HepG2 (cell line): ENCODE data around the gene TBC1D24. TPM values are rescaled to one million over a fixed set of nuclear protein-coding genes. Genes with fewer than 3 reads are reported as not detected.

ENCODE experiments used
- CREM ChIP-seq, 2 experiments: sonication (generic) in 1 of 2; formaldehyde crosslinking in 1 of 2; IDR thresholded peaks; 2 replicates each; pipeline versions ENCODE4 v1.4.0 to v1.6.1; 2016 to 2020; ENCODE audit warnings: antibody characterized with exemption in 1 of 2, mild to moderate bottlenecking in 1 of 2, missing genetic modification reagents in 1 of 2
- GABPA ChIP-seq, 2 experiments: IDR thresholded peaks; 2 replicates each; pipeline ENCODE4 v1.6.1; 2011 to 2016; ENCODE audit warnings: low read depth in 2 of 2, low read length in 1 of 2, missing biosample characterization in 1 of 2, missing genetic modification characterization in 1 of 2
- HBP1 ChIP-seq: IDR thresholded peaks from 2 replicates; pipeline ENCODE4 v1.6.1; 2016; ENCODE audit warnings: low read depth, control low read depth
- HMGA1 ChIP-seq: sonication (generic); formaldehyde crosslinking; conservative IDR thresholded peaks from 2 replicates; pipeline ENCODE4 v1.4.0; 2020; ENCODE audit warnings: missing genetic modification reagents
- KDM6A ChIP-seq: IDR thresholded peaks from 2 replicates; pipeline ENCODE4 v1.6.1; 2016; ENCODE audit warnings: low read depth
- MTERF4 ChIP-seq: sonication (generic); formaldehyde crosslinking; IDR thresholded peaks from 2 replicates; pipeline ENCODE4 v1.8.0; 2023; ENCODE audit warnings: mild to moderate bottlenecking, missing genetic modification reagents
- PAX8 ChIP-seq: sonication (generic); formaldehyde crosslinking; IDR thresholded peaks from 2 replicates; pipeline ENCODE4 v1.8.0; 2022; ENCODE audit warnings: mild to moderate bottlenecking, missing genetic modification reagents, borderline replicate concordance
- REXO4 ChIP-seq: sonication (generic); formaldehyde crosslinking; IDR thresholded peaks from 2 replicates; pipeline ENCODE4 v1.8.0; 2022; ENCODE audit warnings: missing genetic modification reagents, mild to moderate bottlenecking, borderline replicate concordance
- SALL1 ChIP-seq: sonication (generic); formaldehyde crosslinking; IDR thresholded peaks from 2 replicates; pipeline ENCODE4 v1.8.0; 2022; ENCODE audit warnings: mild to moderate bottlenecking, missing genetic modification reagents
- SNAI1 ChIP-seq: sonication (generic); formaldehyde crosslinking; IDR thresholded peaks from 2 replicates; pipeline ENCODE4 v1.5.0; 2020; ENCODE audit warnings: mild to moderate bottlenecking, missing genetic modification reagents, borderline replicate concordance
- SP4 ChIP-seq: sonication (generic); formaldehyde crosslinking; IDR thresholded peaks from 2 replicates; pipeline ENCODE4 v1.8.1; 2023; ENCODE audit warnings: mild to moderate bottlenecking, missing genetic modification reagents
- ZFP41 ChIP-seq: sonication (generic); formaldehyde crosslinking; IDR thresholded peaks from 2 replicates; pipeline ENCODE4 v1.4.0; 2020; ENCODE audit warnings: mild to moderate bottlenecking, missing genetic modification reagents, borderline replicate concordance
- ZFY ChIP-seq: sonication (generic); formaldehyde crosslinking; IDR thresholded peaks from 2 replicates; pipeline ENCODE4 v1.4.0; 2020; ENCODE audit warnings: missing genetic modification reagents
- ZNF205 ChIP-seq: IDR thresholded peaks from 2 replicates; pipeline ENCODE4 v1.6.1; 2018; ENCODE audit warnings: missing biosample characterization, missing genetic modification reagents
- ZNF253 ChIP-seq: sonication (generic); formaldehyde crosslinking; IDR thresholded peaks from 2 replicates; pipeline ENCODE4 v1.8.0; 2022; ENCODE audit warnings: mild to moderate bottlenecking, missing genetic modification reagents, borderline replicate concordance
- ZNF281 ChIP-seq: sonication (generic); formaldehyde crosslinking; IDR thresholded peaks from 2 replicates; pipeline ENCODE4 v1.4.0; 2020; ENCODE audit warnings: missing genetic modification reagents, borderline replicate concordance
- ZNF3 ChIP-seq: IDR thresholded peaks from 2 replicates; pipeline ENCODE4 v1.7.0; 2017; ENCODE audit warnings: inconsistent platforms
- ZNF607 ChIP-seq: sonication (generic); formaldehyde crosslinking; IDR thresholded peaks from 2 replicates; pipeline ENCODE4 v1.5.1; 2020; ENCODE audit warnings: missing genetic modification reagents, mild to moderate bottlenecking, borderline replicate concordance
- ZNF687 ChIP-seq: sonication (generic); formaldehyde crosslinking; IDR thresholded peaks from 2 replicates; pipeline ENCODE4 v1.5.1; 2020; ENCODE audit warnings: mild to moderate bottlenecking, missing genetic modification reagents, moderate library complexity
- ZZZ3 ChIP-seq: sonication (generic); formaldehyde crosslinking; IDR thresholded peaks from 2 replicates; pipeline ENCODE4 v1.4.0; 2020; ENCODE audit warnings: missing genetic modification reagents, mild to moderate bottlenecking, borderline replicate concordance
- polyA plus RNA-seq, 8 experiments: library from polyadenylated mRNA; depleted of rRNA in 3 of 8; stranded (reverse) in 7 of 8; unstranded in 1 of 8; fragments of >200 nt; fragmentation: Illumina TruSeq in 4 of 8; extraction: Trizol in 4 of 8; gene quantifications; 2 replicates each; pipeline versions ENCODE4 v1.2.1 to v1.2.3, GENCODE V29; 2011 to 2016; ENCODE audit warnings: low read depth in 4 of 8, missing spikeins in 1 of 8, mixed read lengths in 1 of 8; ENCODE audit not compliant: insufficient read depth in 1 of 8
- total RNA-seq, 5 experiments: library from RNA; depleted of rRNA; stranded (reverse); fragments of >200 nt; fragmentation: Illumina TruSeq; extraction: Trizol; gene quantifications; 2 replicates each; pipeline ENCODE4 v1.2.3, GENCODE V29; 2016; ENCODE audit warnings: low read depth in 1 of 5

Gene TBC1D24
- total and polyA plus RNA-seq, 2 of the 13 experiments (the other 11 are each of a cell fraction or from before 2014, with no cell fraction given), result 7.7 to 13.7 TPM

- TF ChIP-seq ZFP41 (CRISPR knock-in tag) (no peak), SNAI1 (CRISPR knock-in tag) (no peak), ZNF205 (CRISPR knock-in tag) (peak; percentile 93), HMGA1 (no peak), SP4 (CRISPR knock-in tag) (0 out of 2 replicates have a peak, but pooled peaks have one; percentile 23), MTERF4 (0 out of 2 replicates have a peak, but pooled peaks have one; percentile 30), ZNF253 (CRISPR knock-in tag) (no peak), ZNF607 (no peak), ZNF3 (CRISPR knock-in tag) (no peak), ZFY (no peak; the same call in 1 of the 2 replicates), GABPA (IDR thresholded peaks at IDR 0.05; ENCODE audit: low read depth, low read length) (no peak), GABPA (CRISPR knock-in tag; IDR thresholded peaks at IDR 0.05; ENCODE audit: low read depth) (no peak), ZZZ3 (CRISPR knock-in tag) (no peak), REXO4 (CRISPR knock-in tag) (no peak), PAX8 (no peak), SALL1 (CRISPR knock-in tag) (peak; percentile 50; the same call in 1 of the 2 replicates), CREM (IDR thresholded peaks at IDR 0.05) (no peak), CREM (CRISPR knock-in tag; IDR thresholded peaks at IDR 0.05) (no peak), ZNF281 (CRISPR knock-in tag) (peak; percentile 31; the same call in 1 of the 2 replicates), KDM6A (no peak), HBP1 (0 out of 2 replicates have a peak, but pooled peaks have one; percentile 19), ZNF687 (CRISPR knock-in tag) (peak; percentile 58; the same call in 1 of the 2 replicates)
Observed at GRCh38 chr16:2515180-2515851, 40.4 kb downstream of the TBC1D24 start (continued).
